ENCODE measurements around the gene RNF14. TPM values are rescaled to one million over a fixed set of nuclear protein-coding genes. Genes with fewer than 3 reads are reported as not detected.
"Not testable (repeated sequence)": the region's sequence is repeated elsewhere in the genome, so short reads cannot be mapped to it uniquely, and the experiment has no call there.

Gene RNF14, protein sequence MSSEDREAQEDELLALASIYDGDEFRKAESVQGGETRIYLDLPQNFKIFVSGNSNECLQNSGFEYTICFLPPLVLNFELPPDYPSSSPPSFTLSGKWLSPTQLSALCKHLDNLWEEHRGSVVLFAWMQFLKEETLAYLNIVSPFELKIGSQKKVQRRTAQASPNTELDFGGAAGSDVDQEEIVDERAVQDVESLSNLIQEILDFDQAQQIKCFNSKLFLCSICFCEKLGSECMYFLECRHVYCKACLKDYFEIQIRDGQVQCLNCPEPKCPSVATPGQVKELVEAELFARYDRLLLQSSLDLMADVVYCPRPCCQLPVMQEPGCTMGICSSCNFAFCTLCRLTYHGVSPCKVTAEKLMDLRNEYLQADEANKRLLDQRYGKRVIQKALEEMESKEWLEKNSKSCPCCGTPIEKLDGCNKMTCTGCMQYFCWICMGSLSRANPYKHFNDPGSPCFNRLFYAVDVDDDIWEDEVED
- 35.5 and 37.3 TPM in 2 replicates for total RNA-seq
- long read RNA-seq, full-length matches to known transcripts, result 185 of 249 reads
- long read RNA-seq, partial matches to known transcripts, result 25 of 249 reads
- long read RNA-seq, other reads (novel, unspliced or antisense), result 39 of 249 reads

DNA sequence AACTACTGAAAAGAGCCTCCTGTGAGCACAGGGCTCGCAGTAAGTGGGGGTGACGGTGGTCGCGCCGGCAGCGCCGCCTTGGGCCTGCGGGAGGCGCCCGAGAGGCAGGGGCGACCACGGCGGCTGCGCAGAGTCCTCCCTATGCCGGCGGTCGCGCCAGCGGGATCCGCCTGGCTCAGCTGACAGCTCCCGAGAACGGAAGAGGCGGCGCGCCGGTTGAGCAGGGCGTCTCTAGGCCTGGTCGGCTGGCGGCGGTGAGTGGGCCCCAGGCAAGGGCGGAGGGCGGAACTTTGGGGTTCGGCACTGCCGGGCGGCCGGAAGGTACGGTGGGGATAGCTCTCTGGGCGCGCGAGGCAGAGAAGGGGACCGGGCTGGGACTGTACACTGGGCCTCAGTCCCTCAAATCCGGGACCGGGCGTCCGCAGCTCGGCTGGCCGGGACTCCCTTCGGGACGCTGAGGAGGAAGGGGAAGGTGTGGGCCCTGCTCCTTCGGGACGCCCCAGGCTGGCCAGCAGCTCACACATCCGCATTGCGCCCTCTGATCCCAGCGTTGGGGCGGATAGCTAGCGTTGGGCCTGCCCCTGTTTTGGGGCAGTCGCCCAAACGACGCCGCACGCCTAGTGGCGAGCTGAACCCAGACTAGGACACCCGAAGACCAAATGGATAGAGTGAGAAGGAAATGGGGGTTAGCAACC is at the start of gene RNF14:
Gene RNF14, plus strand, starts transcription at position 192 of the 695 bp plus-strand sequence. CDS start 4,484 bp downstream, outside the sequence.
- H3K4me1 Mint-ChIP-seq (ENCODE audit: low read depth), result peaks cover 17% of the 10 kb centered on the region
- DNase-seq (ENCODE audit: low spot score, unreplicated experiment), result peak; percentile 89

DNA sequence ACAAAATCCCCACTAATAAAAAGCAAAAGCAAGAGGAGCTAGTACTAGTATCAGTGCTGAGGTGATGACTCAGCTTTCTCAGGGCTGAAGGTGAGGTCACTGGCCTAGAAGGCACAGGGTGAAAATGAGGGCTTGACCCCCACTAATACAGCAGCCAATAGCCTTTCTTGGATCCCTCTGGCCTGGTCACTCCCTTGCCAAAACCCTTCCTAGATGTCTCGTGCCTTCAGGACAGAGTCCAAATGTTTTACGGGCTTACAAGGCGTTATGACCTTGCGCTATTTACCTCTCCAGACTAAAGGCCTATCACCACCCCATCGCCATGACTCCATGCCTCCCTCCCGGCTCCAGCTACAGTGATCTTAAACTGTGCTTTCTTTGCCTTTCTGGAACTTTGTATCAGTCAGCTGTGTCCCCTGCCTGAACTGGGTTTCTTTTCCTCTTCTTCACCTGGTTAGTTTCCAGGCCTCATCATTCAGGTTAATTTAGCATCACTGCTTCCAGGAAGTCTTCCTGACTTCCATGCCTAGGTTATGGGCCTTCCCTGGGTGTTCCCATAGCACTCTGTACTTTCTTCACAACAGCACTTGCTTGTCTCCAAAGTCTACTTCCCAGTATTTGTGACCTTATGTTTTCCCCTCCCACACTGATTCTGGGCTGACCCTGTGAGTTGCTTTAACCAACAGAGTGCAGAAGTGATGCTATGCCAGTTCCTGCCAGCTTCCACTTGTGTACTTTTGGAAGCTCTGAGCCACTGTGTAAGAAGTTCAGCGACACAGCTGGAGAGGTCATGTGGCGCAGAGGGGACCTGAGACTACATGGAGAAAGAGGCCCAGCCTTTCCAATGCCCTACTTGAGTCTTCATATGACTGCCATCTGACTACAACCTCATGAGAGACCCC is 49.4 kb upstream of the RNF14 start:
- Mint-ChIP-seq H3K9me3 (ENCODE audit: low read depth) (no peaks in the 10 kb centered on the region), H3K27ac (no peak overlapping the region), H3K4me1 (ENCODE audit: low read depth) (peaks cover 6% of the 10 kb centered on the region), H3K4me3 (ENCODE audit: low read depth) (no peak overlapping the region), H3K27me3 (peaks cover 34% of the 10 kb centered on the region), H3K36me3 (ENCODE audit: insufficient read depth) (peaks cover 1% of the 10 kb centered on the region)
- no peak for DNase-seq (ENCODE audit: low spot score, unreplicated experiment)
- TF ChIP-seq, protein P1, sequence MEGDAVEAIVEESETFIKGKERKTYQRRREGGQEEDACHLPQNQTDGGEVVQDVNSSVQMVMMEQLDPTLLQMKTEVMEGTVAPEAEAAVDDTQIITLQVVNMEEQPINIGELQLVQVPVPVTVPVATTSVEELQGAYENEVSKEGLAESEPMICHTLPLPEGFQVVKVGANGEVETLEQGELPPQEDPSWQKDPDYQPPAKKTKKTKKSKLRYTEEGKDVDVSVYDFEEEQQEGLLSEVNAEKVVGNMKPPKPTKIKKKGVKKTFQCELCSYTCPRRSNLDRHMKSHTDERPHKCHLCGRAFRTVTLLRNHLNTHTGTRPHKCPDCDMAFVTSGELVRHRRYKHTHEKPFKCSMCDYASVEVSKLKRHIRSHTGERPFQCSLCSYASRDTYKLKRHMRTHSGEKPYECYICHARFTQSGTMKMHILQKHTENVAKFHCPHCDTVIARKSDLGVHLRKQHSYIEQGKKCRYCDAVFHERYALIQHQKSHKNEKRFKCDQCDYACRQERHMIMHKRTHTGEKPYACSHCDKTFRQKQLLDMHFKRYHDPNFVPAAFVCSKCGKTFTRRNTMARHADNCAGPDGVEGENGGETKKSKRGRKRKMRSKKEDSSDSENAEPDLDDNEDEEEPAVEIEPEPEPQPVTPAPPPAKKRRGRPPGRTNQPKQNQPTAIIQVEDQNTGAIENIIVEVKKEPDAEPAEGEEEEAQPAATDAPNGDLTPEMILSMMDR (IDR thresholded peaks at IDR 0.05; ENCODE audit: unreplicated experiment), result no peak

More for the DNA sequence above, at the start of gene RNF14:
- TF ChIP-seq, protein P1 (IDR thresholded peaks at IDR 0.05; ENCODE audit: unreplicated experiment), result peak; percentile 94
- Mint-ChIP-seq H3K27me3 (no peaks in the 10 kb centered on the region), H3K9me3 (ENCODE audit: low read depth) (no peaks in the 10 kb centered on the region), H3K4me3 (ENCODE audit: low read depth) (peak within 1 kb of the TSS; percentile 95), H3K36me3 (ENCODE audit: insufficient read depth) (peaks cover 10% of the 10 kb centered on the region), H3K27ac (peak within 1 kb of the TSS; percentile 98)

DNA sequence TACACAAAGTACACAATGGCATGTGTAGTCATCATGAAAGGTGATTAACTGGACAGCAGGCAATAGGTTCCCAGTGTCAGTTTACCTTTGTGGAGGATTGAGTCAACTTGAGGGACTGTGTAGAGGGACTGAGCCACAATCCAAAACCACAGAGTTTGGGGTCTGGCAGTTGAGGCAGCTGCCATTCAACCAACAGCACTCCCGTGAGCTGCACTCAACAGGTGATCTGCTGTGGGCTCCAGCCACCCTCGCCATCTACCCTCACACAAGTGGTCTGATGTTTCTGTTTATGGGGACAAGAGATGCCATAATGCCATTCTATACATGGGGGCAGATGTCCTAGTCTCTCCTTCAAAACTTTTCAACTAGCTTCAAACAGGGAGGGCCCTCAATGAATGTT is 48.1 kb upstream of the RNF14 start:
- H3K36me3 Mint-ChIP-seq (ENCODE audit: insufficient read depth), result peaks cover 5% of the 10 kb centered on the region

DNA sequence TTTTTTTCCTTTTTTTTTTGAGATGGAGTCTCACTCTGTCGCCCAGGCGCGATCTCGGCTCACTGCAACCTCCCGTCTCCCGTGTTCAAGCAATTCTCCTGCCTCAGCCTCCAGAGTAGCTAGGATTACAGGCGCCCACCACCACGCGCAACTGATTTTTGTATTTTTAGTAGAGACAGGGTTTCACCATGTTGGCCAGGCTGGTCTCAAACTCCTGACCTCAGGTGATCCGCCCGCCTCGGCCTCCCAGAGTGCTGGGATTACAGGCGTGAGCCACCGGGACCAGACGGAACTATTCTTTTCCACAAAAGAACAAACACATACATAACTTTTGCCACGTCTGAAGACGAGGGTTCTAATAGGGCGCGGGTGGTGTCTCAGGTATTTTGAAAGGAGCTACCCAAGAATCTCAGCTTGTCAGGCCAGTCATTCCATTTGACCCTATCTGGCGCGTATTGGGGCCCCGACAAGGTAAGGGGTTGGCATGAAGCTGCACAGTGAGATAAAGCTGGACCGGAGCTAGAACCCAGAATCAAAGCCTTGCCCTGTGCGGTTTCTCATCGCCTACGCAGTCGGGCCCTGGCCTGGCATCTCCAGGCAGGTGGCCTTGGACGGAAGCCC is 46.0 kb upstream of the RNF14 start:
- Mint-ChIP-seq H3K4me3 (ENCODE audit: low read depth) (peak overlapping the region; percentile 92), H3K27ac (peak overlapping the region; percentile 97)
- H3K27me3 Mint-ChIP-seq; DNase-seq (ENCODE audit: low spot score, unreplicated experiment); H3K36me3 Mint-ChIP-seq (ENCODE audit: insufficient read depth); H3K4me1 Mint-ChIP-seq (ENCODE audit: low read depth); H3K9me3 Mint-ChIP-seq (ENCODE audit: low read depth): not testable (repeated sequence)

More for the DNA sequence above, 48.1 kb upstream of the RNF14 start:
- TF ChIP-seq, protein P1 (IDR thresholded peaks at IDR 0.05; ENCODE audit: unreplicated experiment), result no peak
- H3K4me1 Mint-ChIP-seq (ENCODE audit: low read depth), result peaks cover 8% of the 10 kb centered on the region
- no peak for DNase-seq (ENCODE audit: low spot score, unreplicated experiment)
- no peak overlapping the region for H3K4me3 Mint-ChIP-seq (ENCODE audit: low read depth)
- H3K27me3 Mint-ChIP-seq, result peaks cover 23% of the 10 kb centered on the region
- no peaks in the 10 kb centered on the region for H3K9me3 Mint-ChIP-seq (ENCODE audit: low read depth)
- no peak overlapping the region for H3K27ac Mint-ChIP-seq
